T-helper 2 cell treated with Interferon-gamma antibody and Interleukin-4, amounts not matched to agents 100 ng/mL and 5 ng/mL, for 36 hours (primary cell): ENCODE measurements around the gene POU3F2. TPM values are rescaled to one million over a fixed set of nuclear protein-coding genes. Genes with fewer than 3 reads are reported as not detected.

Experiments used
- intact Hi-C: fragments of 100-400 bp; cut with micrococcal nuclease; formaldehyde crosslinking; loops from one replicate; pipeline ENCODE4 v1.15.1; 2023
- total RNA-seq: library from RNA; stranded (reverse); gene quantifications from 2 replicates; pipeline ENCODE4 v1.2.3, GENCODE V29; 2022

Gene POU3F2
- not detected in 2 replicates for total RNA-seq

DNA sequence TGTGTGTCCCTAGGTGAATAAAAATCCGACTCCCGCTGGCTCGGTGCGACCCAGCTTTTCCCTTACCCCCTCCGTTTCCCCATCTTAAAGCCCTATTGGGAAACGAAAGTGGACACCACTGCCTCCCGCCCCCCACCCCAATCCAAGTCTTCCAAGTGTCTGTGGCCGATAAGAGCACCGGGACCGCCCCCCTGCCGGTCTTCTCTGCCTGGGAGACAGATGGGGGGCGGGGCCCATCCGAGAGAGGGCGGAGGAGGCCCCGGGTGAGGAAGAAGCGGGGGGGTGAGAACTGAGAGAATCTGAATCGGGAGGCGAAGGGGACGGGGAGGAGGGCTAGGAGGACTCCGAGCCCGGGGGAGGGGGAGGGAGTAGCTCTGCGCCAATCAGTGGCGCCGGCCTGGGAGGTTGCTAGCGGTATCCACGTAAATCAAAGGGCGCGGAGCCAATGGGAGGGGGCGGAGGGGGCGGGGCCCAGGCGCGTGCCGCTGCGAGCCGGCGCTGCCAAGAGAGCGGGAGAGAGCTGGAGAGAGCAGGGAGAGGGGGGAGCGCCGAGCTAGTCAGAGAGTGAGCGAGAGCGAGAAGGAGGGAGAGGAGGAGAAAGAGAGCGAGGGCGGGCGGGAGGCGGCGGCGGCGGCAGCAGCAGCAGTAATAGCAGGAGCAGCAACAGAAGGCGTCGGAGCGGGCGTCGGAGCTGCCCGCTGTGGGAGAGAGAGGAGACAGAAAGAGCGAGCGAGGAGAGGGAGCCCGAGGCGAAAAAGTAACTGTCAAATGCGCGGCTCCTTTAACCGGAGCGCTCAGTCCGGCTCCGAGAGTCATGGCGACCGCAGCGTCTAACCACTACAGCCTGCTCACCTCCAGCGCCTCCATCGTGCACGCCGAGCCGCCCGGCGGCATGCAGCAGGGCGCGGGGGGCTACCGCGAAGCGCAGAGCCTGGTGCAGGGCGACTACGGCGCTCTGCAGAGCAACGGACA lies at the start of gene POU3F2:
TSS of gene POU3F2 (plus strand) at position 515 of the 972 bp plus-strand sequence. CDS start at position 815, 300 bp downstream.
- intact Hi-C loops: loop anchor here (1.0 to 10.0 kb wide), 6 partner anchors 10 to 1633 kb away; partner anchors contain the start of genes FBXL4, MMS22L and PRDM13

DNA sequence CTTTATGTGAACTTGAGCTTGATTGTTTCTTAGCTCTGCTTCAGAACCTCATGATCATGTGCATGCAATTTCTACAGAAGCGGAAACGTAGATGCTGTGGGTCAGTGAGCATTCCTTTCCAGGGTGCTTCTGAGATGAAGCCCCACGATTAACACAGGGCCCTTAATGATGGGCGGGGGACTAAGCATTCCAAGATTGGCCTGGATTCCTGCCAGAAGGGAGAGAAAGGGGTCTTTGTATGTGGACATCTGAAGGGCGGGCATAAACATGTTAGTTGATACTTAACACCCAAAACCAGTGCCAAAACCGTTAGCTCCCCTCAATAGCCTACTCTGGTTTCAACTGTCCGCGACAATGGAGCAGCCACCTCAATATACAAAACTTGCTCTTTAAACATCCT lies 46.9 kb upstream of the POU3F2 start:
- intact Hi-C loops: no loop called here

DNA sequence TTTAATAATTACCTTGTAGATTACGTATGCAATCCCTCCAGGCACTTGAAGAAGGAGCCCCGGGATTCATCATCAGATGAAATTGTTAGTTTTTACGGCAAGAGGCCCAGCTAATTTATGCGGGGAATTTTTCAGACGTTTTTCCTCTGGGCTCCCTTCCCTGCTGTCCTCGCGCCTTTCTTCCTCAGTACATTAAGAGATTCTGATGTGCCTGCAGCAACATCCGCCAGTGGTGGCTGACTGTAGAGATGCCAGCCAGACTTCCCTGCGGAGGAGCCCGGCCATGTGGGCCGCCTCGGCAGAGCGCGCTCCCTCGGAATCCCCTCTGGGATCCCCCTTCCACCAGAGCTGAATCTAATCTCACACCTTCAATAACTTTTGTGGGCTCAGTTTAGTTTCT lies 46.4 kb upstream of the POU3F2 start:
- intact Hi-C loops: no loop called here

DNA sequence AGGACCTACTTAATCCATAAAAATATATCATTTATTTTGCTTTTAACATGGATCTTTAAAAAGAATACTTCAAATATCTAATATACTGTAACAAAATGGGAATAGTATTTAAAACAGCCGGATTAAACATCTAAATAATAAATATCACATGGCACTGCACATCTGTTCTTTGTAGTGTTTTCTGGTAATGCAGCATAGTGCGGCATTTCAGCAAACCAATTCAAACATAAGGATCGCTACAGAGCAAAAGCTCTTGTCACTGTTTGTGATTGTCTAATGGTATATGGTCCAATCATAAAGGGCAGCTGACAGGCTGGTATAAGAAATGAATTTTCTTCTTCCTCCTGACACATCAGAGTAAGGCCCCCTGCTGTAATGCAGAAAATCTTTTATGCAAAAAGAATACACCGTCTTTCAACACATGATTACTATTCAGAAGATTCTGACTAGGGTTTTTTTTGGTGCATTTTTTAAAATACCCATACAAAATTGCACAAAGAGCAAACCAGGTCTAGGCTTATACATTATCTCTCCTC lies 40.0 kb upstream of the POU3F2 start:
- intact Hi-C loops: no loop called here

GRCh38 chr6:98797217-98797994 lies 37.0 kb upstream of the POU3F2 start:
- intact Hi-C loops: no loop called here

- intact Hi-C loops: no loop called here
These were observed 33.5 kb upstream of the POU3F2 start for GRCh38 chr6:98800866-98801265.

DNA sequence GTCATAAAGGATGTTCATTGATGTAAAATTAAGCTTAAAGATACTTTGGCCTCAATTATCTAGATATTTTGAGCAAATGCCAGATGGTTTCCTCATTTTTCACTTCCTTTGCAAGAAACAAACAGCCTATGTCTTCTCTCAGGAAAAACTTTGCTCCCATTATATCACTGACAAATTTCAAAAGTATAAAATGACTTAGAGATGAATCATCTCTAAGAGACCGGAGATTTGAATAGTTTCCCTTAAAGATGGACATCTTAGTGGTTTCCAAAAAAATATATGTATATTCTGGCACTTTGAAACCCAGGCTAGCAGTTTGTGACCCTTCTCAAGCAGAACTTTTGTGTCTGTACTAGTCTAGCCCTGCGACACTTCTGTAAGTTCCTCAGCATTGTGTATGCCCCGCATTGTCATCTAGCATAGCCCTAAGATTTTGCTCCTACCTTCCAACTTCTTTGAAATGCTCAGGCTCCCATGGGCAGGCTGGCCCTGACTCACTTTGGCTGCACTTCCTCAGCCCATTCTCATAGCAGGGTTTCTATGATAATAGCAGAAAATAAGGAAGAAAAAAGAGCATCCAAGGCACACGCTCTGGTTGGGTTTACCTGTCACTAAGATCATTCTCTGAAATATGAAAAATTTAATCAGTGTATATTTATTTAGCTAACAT lies 25.7 kb upstream of the POU3F2 start:
- intact Hi-C loops: no loop called here

GRCh38 chr6:98812220-98812619 lies 22.2 kb upstream of the POU3F2 start:
- intact Hi-C loops: no loop called here

DNA sequence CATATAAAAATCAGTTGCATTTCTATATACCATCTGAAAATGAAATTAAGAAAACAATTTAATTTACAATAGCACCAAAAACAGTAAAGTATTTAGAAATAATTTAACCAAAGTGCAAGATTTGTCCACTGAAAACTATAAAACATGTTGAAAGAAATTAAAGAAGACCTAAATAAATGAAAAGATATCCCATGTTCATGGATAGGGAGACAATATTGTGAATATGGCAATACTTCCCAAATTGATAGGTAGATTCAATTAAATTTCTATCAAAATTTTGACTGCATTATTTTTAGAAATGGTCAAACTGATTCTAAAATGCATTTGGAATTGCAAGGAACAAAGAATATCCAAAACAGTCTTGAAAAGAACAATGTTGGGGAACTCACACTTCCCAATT lies 17.6 kb upstream of the POU3F2 start:
- intact Hi-C loops: no loop called here

- intact Hi-C loops: no loop called here
These were observed 12.5 kb upstream of the POU3F2 start for GRCh38 chr6:98821756-98822405.

DNA sequence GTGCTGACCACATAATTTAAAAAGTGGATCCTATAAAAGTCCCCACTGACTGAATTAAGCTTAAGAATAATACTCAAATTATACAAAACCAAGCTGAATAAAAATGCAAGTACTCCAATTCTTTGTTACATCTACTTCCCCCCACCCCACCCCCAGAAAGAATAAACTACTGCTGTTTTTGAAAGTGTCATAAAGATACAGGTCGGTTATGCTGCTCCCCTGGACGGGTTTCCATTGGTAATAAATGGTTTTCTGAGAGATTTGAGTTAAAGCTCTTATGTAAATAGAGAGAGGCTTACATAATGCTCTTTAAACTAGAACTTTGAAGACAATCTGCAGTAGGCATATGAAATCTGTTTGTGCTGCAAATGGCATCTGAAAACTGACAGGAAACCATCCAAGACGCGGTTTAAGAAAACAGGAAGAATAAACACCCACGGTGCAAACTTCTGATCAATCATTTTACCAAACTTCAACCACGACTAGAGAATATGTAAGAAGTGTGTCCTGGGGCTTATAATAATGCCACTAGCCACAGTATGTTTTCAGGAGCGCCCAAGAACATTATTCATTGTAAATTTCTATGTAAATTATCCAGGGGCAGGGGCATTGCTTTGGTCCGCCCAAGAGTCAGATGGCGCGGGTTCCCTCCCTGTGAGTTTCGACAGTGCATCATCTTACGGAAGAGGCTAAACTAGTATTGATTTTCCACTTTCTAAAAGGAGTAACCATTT lies 10.8 kb upstream of the POU3F2 start:
- intact Hi-C loops: loop anchor here (1.0 kb wide), 1 partner anchor 11 kb away; the partner anchor contains the start of gene POU3F2

DNA sequence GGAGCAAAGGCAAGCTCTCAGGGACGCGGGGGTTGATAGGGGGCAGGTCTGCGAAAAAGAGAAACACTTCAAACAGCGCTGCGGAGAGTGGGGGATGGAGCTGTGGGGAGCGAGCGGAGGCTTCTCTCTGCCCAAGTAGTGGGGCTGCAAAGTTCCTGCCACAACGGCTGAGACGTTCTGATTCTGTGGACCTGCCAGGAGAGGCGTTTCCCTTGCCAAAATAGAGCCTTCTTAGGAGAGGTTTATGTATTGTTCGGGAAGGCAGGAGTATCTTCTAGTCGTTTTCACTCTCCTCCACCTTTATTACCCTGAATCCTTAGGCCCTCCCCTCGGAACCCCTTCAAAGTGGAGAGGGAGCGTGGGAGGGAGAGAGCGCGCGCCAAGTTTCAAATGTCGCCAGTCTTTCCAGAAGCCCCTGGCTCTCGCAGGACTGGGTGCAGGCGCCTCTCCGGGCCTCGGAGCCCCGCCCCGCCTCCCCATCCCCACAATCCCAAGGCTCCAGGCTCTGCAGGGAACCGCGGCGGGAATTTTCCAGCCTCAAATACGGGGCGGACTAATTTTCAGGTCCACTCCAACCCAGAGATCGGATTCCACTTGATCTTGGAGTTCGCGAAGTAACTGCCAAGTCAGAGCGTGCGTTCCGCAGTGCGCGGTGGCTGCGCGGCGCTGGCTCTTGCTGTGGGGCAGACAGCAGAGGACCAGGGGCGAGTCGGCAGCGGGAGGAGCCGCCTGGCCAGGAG lies 10.0 kb upstream of the POU3F2 start:
- intact Hi-C loops: loop anchor here (1.0 kb wide), 1 partner anchor 10 kb away; the partner anchor contains the start of gene POU3F2

DNA sequence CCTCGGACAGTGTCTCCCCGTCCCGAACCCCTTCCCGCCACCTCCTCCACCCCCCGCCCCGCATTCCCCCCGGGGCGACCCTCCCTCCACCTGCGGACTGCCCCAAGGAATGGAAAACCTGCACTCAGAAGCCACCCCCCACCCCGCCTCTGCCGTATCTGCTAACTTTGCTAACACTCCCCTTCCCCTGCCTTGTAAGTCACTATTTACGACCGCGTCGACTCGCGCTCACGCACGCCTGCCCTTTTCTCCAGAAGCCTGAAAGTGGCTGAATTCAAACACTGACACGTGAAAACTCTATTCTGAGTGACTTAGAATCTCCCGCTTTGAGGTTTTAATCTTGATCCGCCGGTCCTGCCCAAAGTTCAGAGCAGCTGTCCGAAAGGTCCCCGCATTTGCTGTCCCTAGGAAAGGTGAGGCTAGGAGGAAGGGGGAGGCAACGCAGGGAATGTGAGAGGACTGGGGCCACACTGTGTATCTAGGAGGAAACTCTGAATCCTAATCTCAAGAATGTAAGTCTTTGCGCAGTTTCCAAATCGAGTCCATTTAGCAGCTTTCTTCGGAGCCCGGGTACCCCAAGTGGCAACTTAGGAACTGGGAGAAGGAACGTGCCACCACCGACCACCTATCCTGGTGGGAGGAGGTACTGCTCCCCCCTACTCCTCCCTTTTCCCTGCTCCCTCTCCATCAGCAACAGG lies 9.3 kb upstream of the POU3F2 start:
- intact Hi-C loops: loop anchor here (1.0 to 5.0 kb wide), 2 partner anchors 9 to 1622 kb away; partner anchors contain the start of gene POU3F2

GRCh38 chr6:98825600-98826230 lies 8.7 kb upstream of the POU3F2 start:
- intact Hi-C loops: loop anchor here (5.0 kb wide), 1 partner anchor 1622 kb away; no protein-coding TSS in a partner anchor

DNA sequence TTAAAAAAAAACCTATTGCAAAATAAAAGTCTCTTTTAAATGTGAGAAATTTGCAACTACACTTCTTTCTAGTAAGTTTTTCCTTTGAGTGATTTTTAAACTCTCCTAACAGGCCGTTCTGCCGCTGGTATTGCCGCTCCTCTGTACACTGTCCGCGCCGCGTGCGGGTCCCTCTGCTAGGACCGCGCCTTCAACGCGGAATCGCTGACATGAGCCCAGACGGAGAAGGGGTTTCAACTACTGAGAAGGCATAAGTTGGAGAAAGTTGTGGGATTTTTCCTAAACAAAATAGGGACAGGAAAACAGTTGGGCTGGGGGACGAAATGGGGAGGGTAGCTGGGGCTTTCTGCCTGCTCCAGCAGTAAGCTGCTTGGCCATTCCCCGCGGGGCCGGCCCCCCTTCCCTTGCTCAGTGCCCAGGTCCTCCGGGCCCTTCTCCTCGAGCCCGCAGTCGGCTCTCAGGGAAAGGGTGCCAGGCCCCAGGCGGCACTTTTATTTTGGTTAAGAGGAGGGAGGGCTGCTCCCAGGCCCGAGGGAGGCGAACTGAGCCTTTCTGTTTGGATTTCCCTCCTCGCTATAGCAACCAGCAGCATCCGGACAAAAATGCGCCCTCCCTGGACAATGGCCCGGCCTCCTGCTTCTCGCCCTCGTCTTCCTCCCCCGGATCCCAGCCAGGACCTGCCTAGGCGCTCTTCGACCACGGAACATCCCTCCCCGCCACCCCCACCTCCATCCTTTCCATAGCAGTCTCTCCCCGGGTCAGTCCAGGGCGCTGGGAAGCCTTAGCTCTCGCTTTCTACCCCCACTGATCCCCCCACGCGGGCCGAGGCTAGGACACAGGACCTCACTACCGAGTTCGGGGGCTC lies 6.8 kb upstream of the POU3F2 start:
- intact Hi-C loops: loop anchor here (5.0 kb wide), 1 partner anchor 1620 kb away; no protein-coding TSS in a partner anchor

- intact Hi-C loops: loop anchor here (5.0 kb wide), 1 partner anchor 1619 kb away; no protein-coding TSS in a partner anchor
These were observed 6.1 kb upstream of the POU3F2 start for GRCh38 chr6:98828211-98828788.
